ENCODE data around the gene AGRN.
"Not testable (repeated sequence)": the region's sequence is repeated elsewhere in the genome, so short reads cannot be mapped to it uniquely, and the experiment has no call there.

DNA sequence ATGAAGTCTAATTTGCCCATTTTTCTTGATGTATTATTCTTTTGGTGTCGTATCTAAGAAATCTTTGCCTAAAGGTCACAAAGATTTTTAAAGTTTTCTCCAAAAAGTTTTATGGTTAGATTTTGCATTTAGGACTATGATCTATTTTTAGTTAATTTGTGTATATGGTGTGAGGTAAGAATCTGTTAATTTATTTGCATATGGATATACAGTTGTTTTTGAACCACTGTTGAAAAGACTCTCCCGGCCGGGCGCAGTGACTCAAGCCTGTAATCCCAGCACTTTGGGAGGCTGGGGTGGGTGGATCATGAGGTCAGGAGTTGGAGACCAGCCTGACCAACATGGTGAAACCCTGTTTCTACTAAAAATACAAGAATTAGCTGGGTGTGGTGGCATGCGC lies 31.9 kb upstream of the AGRN start:
- TF ChIP-seq POLR2A (IDR thresholded peaks at IDR 0.05; ENCODE audit: low read length); GATA1 (IDR thresholded peaks at IDR 0.05; ENCODE audit: low read depth, low read length): not testable (repeated sequence)

All from erythroblast (primary cell).